HL-60/S4 (cell line): ENCODE data around the gene TP53TG5.

ENCODE experiments used
- in situ Hi-C: fragments of 300-500 bp; cut with MboI; formaldehyde crosslinking; loops from 2 replicates; pipeline ENCODE4 v1.14.3; 2022; ENCODE audit warnings: low sequenced_read_pairs

The TP53TG5 gene

GRCh38 chr20:45378191-45378590 is at the start of gene TP53TG5:
TP53TG5 (minus strand) TSS chr20:45378325; CDS start chr20:45378236, 89 bp downstream.
- in situ Hi-C loops: no loop called here

GRCh38 chr20:45427236-45428149 is 49.4 kb upstream of the TP53TG5 start:
- in situ Hi-C loops: no loop called here

- in situ Hi-C loops: no loop called here
Observed at GRCh38 chr20:45426320-45427016, 48.3 kb upstream of the TP53TG5 start.

- in situ Hi-C loops: no loop called here
Observed at GRCh38 chr20:45425561-45425960, 47.4 kb upstream of the TP53TG5 start.

GRCh38 chr20:45423700-45424099 is 45.6 kb upstream of the TP53TG5 start:
- in situ Hi-C loops: no loop called here

- in situ Hi-C loops: no loop called here
Observed at GRCh38 chr20:45420125-45420524, 42.0 kb upstream of the TP53TG5 start.

GRCh38 chr20:45419188-45420091 is 41.3 kb upstream of the TP53TG5 start:
- in situ Hi-C loops: no loop called here

GRCh38 chr20:45416917-45417316 is 38.8 kb upstream of the TP53TG5 start:
- in situ Hi-C loops: no loop called here

- in situ Hi-C loops: no loop called here
Observed at GRCh38 chr20:45415822-45416637, 37.9 kb upstream of the TP53TG5 start, which contains the start of gene PIGT. PIGT (plus strand) TSS chr20:45416141; CDS start chr20:45416157, 16 bp downstream.

GRCh38 chr20:45413479-45413878 is 35.4 kb upstream of the TP53TG5 start:
- in situ Hi-C loops: no loop called here

GRCh38 chr20:45412653-45413052 is 34.5 kb upstream of the TP53TG5 start:
- in situ Hi-C loops: no loop called here

GRCh38 chr20:45410887-45411286 is 32.8 kb upstream of the TP53TG5 start:
- in situ Hi-C loops: no loop called here

- in situ Hi-C loops: no loop called here
Observed at GRCh38 chr20:45409521-45410272, 31.6 kb upstream of the TP53TG5 start.

- in situ Hi-C loops: no loop called here
Observed at GRCh38 chr20:45408646-45409213, 30.6 kb upstream of the TP53TG5 start.

- in situ Hi-C loops: no loop called here
Observed at GRCh38 chr20:45407783-45408645, 29.9 kb upstream of the TP53TG5 start, which contains the start of gene DBNDD2. DBNDD2 (plus strand) TSS chr20:45408289; CDS start chr20:45408468, 179 bp downstream.

GRCh38 chr20:45407067-45407745 is 29.1 kb upstream of the TP53TG5 start:
- in situ Hi-C loops: no loop called here
